ENCODE measurements around the gene MED12L.

DNA sequence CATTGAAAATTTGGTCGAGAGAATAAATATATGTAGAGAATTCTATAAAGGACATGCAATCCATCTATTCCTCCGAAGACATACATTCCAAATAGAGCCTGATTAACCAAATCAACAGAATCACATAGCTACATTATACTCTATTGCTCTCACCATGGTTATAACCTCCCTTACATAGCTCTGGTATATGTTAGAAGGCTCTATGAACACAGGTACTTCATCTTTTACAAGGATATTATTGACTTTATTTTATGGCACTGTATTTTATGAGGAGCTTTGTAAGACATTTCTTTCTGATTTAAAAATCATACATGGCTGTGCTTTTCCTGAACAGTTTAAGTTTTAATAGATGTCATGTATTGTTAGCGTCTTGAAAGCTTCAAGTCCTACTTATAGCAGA, 370.6 kb downstream of the MED12L start:
- TF ChIP-seq CTCF (IDR thresholded peaks at IDR 0.05; ENCODE audit: low read length) (no peak), EZH2 (IDR thresholded peaks at IDR 0.05; ENCODE audit: borderline replicate concordance, low read length) (no peak)
